Endodermal cell (in vitro differentiated cells): Measurements from ENCODE around the gene THAP2. TPM values are rescaled to one million over a fixed set of nuclear protein-coding genes. Genes with fewer than 3 reads are reported as not detected.
A peak's percentile ranks its signal among the peaks of the same experiment; 100 is the strongest.

Source experiments
- DNase-seq: peaks from one replicate; pipeline ENCODE4 v3.0.0-alpha.2; 2017
- H3K27ac ChIP-seq: 2 replicates; pipeline ENCODE4 v1.5.1; 2013; ENCODE audit warnings: mild to moderate bottlenecking, low read depth, low read length, moderate library complexity
- H3K27me3 ChIP-seq: 2 replicates; pipeline ENCODE4 v1.6.1; 2013; ENCODE audit warnings: mild to moderate bottlenecking, low read length, moderate library complexity; ENCODE audit not compliant: insufficient read depth, control insufficient read depth, poor library complexity, severe bottlenecking
- H3K36me3 ChIP-seq: 2 replicates; pipeline ENCODE4 v1.7.0; 2013; ENCODE audit warnings: mild to moderate bottlenecking, low read length, moderate library complexity; ENCODE audit not compliant: control insufficient read depth, insufficient read depth
- H3K4me1 ChIP-seq: one replicate; pipeline ENCODE4 v1.7.0; 2013; ENCODE audit warnings: low read length; ENCODE audit not compliant: control insufficient read depth, insufficient read depth
- H3K4me3 ChIP-seq: 2 replicates; pipeline ENCODE4 v1.5.1; 2013; ENCODE audit warnings: mild to moderate bottlenecking, low read length, moderate library complexity
- H3K9ac ChIP-seq: 2 replicates; pipeline ENCODE4 v1.6.1; 2013; ENCODE audit warnings: mild to moderate bottlenecking, low read length, moderate library complexity; ENCODE audit not compliant: poor library complexity, severe bottlenecking; ENCODE audit errors: extremely low read depth
- H3K9me3 ChIP-seq: 2 replicates; pipeline ENCODE4 v1.6.1; 2013; ENCODE audit warnings: mild to moderate bottlenecking, low read length, moderate library complexity; ENCODE audit not compliant: control insufficient read depth
- H3K27ac Mint-ChIP-seq: 2 replicates; pipeline ENCODE4 v1.8.0; 2020; ENCODE audit warnings: mixed read lengths
- H3K27me3 Mint-ChIP-seq: 2 replicates; pipeline ENCODE4 v1.8.0; 2021; ENCODE audit warnings: mild to moderate bottlenecking, mixed read lengths; ENCODE audit not compliant: insufficient read depth
- H3K36me3 Mint-ChIP-seq: 2 replicates; pipeline ENCODE4 v1.8.0; 2020; ENCODE audit warnings: low read depth, mixed read lengths
- H3K4me1 Mint-ChIP-seq: 2 replicates; pipeline ENCODE4 v1.8.0; 2020; ENCODE audit warnings: mixed read lengths
- H3K4me3 Mint-ChIP-seq: 2 replicates; pipeline ENCODE4 v1.8.0; 2020; ENCODE audit warnings: mild to moderate bottlenecking, moderate library complexity, mixed read lengths
- H3K9me3 Mint-ChIP-seq: 2 replicates; pipeline ENCODE4 v1.8.0; 2020; ENCODE audit warnings: mild to moderate bottlenecking, mixed read lengths
- WGBS, 2 experiments: methylation state at CpG; one replicate each; pipeline versions ENCODE4 v1.1.5 to v1.1.7; 2013; ENCODE audit warnings: missing lambda C conversion rate in 2 of 2, mixed read lengths in 1 of 2; ENCODE audit not compliant: insufficient coverage in 1 of 2, insufficient read length in 1 of 2; 5-methylcytosine and 5-hydroxymethylcytosine counted together
- total RNA-seq, 2 donors: library from RNA; stranded (reverse); fragmentation: NEBNext Ultra II Directional in 1 of 2; extraction: Animal tissue kit (Norgen Biotek cat#: 25700) in 1 of 2; gene quantifications; 2 replicates in 1 of 2; 3 replicates in 1 of 2; pipeline ENCODE4 v1.2.1, GENCODE V29; 2021
- TF ChIP-seq, protein P1 (sequence below): fragments of 200-600 bp; sonication (generic); conservative IDR thresholded peaks from 2 replicates; pipeline ENCODE4 v1.5.0; 2021; ENCODE audit warnings: antibody characterized with exemption, mild to moderate bottlenecking

The THAP2 gene
- total RNA-seq, 2 donors from 2014 or later: 7.2 to 9.3 TPM

DNA sequence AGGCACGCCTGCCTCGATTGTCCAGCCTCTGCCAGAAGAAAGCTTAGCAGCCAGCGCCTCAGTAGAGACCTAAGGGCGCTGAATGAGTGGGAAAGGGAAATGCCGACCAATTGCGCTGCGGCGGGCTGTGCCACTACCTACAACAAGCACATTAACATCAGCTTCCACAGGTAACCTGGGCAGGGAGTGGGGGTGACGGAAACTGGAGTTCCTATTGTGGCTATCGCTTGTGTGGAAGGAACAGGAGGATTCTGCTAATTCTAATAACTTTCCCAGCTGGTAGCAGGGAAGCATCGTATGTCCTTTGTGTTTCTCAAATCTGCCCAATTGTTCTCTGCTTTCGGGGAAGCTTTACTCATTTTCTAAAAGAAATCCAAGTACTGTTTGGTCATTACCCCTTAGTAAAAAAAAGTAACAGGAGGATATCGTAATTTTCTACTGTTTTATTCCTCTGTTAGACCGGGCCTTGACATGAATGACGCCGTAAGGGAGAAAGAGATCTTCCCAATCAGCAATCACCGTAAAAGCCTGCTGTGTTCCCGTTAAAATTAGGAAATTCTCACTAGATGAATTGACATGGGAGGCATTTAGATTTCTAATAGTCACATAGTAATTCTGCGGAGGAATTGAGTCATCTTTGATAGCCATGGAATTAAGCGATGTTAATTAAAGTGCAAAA is 449 bp downstream of the THAP2 start:
- peak overlapping the region; percentile 99 for H3K9ac ChIP-seq
- Mint-ChIP-seq H3K36me3 (peaks cover 20% of the 10 kb centered on the region), H3K27me3 (no peaks in the 10 kb centered on the region), H3K9me3 (no peaks in the 10 kb centered on the region), H3K4me1 (peaks cover 19% of the 10 kb centered on the region), H3K4me3 (peak overlapping the region; percentile 100), H3K27ac (peak overlapping the region; percentile 100)
- TF ChIP-seq, protein P1, sequence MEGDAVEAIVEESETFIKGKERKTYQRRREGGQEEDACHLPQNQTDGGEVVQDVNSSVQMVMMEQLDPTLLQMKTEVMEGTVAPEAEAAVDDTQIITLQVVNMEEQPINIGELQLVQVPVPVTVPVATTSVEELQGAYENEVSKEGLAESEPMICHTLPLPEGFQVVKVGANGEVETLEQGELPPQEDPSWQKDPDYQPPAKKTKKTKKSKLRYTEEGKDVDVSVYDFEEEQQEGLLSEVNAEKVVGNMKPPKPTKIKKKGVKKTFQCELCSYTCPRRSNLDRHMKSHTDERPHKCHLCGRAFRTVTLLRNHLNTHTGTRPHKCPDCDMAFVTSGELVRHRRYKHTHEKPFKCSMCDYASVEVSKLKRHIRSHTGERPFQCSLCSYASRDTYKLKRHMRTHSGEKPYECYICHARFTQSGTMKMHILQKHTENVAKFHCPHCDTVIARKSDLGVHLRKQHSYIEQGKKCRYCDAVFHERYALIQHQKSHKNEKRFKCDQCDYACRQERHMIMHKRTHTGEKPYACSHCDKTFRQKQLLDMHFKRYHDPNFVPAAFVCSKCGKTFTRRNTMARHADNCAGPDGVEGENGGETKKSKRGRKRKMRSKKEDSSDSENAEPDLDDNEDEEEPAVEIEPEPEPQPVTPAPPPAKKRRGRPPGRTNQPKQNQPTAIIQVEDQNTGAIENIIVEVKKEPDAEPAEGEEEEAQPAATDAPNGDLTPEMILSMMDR: no peak
- H3K4me1 ChIP-seq: peaks cover 8% of the 10 kb centered on the region
- no peaks in the 10 kb centered on the region for H3K9me3 ChIP-seq
- peak overlapping the region; percentile 97 for H3K27ac ChIP-seq
- no peaks in the 10 kb centered on the region for H3K27me3 ChIP-seq
- no peak for DNase-seq
- WGBS, 2 experiments: 0% methylated on average over 6 to 20 of the region's 20 CpGs
- H3K36me3 ChIP-seq: peaks cover 12% of the 10 kb centered on the region
- H3K4me3 ChIP-seq: peak overlapping the region; percentile 99

DNA sequence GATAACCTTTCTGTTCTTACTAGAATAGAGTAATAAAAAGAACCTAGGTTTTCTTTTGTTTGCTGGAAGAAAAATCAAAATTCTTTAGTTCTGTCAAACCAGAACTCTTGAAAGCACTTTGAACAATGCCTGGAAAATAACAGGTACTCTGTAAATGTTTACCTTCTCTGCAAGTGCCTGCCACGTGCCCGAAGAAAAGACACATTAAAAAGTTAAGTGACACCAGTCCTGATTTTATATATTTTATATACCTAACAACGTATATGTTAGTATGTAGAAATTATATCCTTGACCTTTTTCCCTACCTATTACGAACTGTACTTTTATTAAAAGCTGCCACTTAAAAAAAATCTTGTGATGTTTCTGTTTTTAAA is 976 bp downstream of the THAP2 start:
- peak overlapping the region; percentile 100 for H3K27ac Mint-ChIP-seq

DNA sequence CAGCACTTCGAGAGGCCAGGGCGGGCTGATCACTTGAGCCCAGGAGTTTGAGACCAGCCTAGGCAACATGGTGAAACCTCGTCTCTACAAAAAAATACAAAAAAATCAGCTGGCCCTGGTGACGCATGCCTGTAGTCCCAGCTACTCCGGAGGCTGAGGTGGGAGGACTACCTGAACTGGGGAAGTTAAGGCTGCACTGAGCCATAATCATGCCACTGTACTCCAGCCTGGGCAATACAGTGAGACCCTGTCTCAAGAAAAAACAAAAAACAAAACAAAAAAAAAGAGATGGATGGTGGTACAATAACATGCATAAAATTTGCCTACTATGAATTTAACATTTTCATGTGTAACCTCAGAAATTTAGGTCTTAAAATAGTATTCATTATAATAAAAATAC is 2.2 kb downstream of the THAP2 start:
- Histone ChIP-seq H3K4me1 (peaks cover 3% of the 10 kb centered on the region), H3K9me3 (no peaks in the 10 kb centered on the region), H3K36me3 (no peaks in the 10 kb centered on the region), H3K27ac (no peak overlapping the region), H3K9ac (no peak overlapping the region), H3K27me3 (no peaks in the 10 kb centered on the region), H3K4me3 (peak overlapping the region; percentile 99)
- TF ChIP-seq, protein P1: no peak
- no peak for DNase-seq
- Mint-ChIP-seq H3K36me3 (peaks cover 12% of the 10 kb centered on the region), H3K4me3 (no peak overlapping the region), H3K27me3 (no peaks in the 10 kb centered on the region), H3K9me3 (no peaks in the 10 kb centered on the region), H3K27ac (no peak overlapping the region), H3K4me1 (peaks cover 20% of the 10 kb centered on the region)
- WGBS, 2 experiments: 96% methylated on average over 5 of the region's 5 CpGs

More for the DNA sequence above, 976 bp downstream of the THAP2 start:
- Histone ChIP-seq H3K4me1 (peaks cover 4% of the 10 kb centered on the region), H3K27ac (peak overlapping the region; percentile 97), H3K27me3 (no peaks in the 10 kb centered on the region), H3K4me3 (peak overlapping the region; percentile 99), H3K9ac (peak overlapping the region; percentile 99), H3K36me3 (peaks cover 6% of the 10 kb centered on the region), H3K9me3 (no peaks in the 10 kb centered on the region)
- TF ChIP-seq, protein P1: no peak
- H3K4me3 Mint-ChIP-seq: peak overlapping the region; percentile 100
- no peaks in the 10 kb centered on the region for H3K27me3 Mint-ChIP-seq
- no peak for DNase-seq
- H3K4me1 Mint-ChIP-seq: peaks cover 15% of the 10 kb centered on the region
- WGBS, 2 experiments: 8% methylated on average over 2 of the region's 4 CpGs; no CpG with 5 or more reads in 1 of the 2 experiments
- H3K36me3 Mint-ChIP-seq: peaks cover 16% of the 10 kb centered on the region
- no peaks in the 10 kb centered on the region for H3K9me3 Mint-ChIP-seq
